IPS-NIHi7 (cell line): Measurements from ENCODE around the gene GLS2.
A peak's percentile ranks its signal among the peaks of the same experiment; 100 is the strongest.
"Not testable (repeated sequence)": the region's sequence is repeated elsewhere in the genome, so short reads cannot be mapped to it uniquely, and the experiment has no call there.

Source experiments
- DNase-seq: peaks from one replicate; pipeline ENCODE4 v3.0.0; 2012; ENCODE audit warnings: mixed read lengths; ENCODE audit errors: extremely low spot score

The GLS2 gene

GRCh38 chr12:56488041-56488955, at the start of gene GLS2:
TSS of gene GLS2 (minus strand) at chr12:56488161. CDS start at chr12:56488118, 43 bp downstream.
- peak; percentile 88 for DNase-seq

GRCh38 chr12:56537546-56537945, 49.6 kb upstream of the GLS2 start:
- DNase-seq = no peak

DNA sequence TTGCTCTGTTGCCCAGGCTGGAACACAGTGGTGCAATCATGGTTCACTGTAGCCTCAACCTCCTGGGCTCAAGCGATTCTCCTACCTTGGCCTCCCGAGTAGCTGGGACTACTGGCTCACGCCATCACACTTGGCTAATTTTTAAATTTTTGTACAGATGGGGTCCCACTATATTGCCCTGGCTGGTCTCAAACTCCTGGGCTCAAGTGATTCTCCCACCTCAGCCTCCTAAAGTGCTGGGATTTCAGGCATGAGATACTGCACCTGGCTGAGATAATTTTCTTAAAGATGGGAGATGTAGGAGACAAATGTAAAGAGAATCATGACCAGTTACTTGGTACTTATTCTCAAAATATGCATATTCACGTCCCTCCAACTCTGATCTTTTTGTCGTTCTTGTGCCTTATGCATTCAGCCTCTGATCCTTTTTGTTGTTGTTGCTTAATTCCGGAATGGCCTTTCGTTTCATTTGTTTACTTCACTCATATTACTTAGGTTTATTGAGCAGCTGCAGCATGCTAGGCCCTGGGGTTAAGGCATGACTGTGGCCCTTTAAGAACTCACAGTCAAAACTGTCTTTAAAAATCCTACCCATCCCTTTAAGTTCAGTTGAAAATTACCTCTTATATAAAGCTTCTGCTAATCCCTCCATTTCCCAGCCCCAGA, 42.6 kb upstream of the GLS2 start:
- DNase-seq = no peak

GRCh38 chr12:56529656-56530055, 41.7 kb upstream of the GLS2 start:
- no peak for DNase-seq

- no peak for DNase-seq
Measured at GRCh38 chr12:56528846-56529245, 40.9 kb upstream of the GLS2 start.

DNA sequence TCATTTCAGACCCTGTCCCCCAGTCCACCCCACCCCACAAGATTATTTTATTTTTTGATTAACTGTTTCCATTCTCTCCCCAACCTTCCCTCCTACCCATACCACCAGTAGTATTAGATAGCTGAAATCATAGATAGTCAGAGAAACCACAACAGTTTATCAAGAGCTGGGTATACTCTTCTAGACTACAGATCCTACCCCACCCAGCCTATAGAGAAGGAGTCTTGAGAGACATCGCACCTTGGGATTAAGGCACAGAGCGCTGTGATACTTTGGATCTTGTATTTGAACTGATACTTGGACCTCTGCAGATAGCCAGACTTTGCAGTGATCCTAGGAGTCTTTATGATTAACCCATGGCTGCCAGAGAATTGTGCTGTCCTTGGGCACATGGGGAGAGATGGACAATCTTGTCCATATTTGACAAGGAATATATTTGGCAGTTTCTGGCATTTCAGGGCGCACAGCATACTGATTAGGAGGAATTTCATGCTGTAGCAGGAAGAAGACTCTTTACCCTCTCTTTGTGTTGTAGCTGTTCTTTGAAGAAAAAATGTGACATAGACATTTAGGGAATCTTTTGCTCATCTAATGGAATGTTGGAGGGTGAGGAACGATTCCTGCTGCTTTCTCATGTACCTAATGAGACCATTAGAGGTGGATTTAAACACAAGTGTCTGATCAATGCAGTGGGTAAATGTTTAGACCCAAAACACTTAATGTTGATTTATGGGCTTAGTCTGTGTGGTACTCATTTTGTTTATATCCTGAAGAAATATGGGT, 34.6 kb upstream of the GLS2 start:
- peak; percentile 14 for DNase-seq

DNA sequence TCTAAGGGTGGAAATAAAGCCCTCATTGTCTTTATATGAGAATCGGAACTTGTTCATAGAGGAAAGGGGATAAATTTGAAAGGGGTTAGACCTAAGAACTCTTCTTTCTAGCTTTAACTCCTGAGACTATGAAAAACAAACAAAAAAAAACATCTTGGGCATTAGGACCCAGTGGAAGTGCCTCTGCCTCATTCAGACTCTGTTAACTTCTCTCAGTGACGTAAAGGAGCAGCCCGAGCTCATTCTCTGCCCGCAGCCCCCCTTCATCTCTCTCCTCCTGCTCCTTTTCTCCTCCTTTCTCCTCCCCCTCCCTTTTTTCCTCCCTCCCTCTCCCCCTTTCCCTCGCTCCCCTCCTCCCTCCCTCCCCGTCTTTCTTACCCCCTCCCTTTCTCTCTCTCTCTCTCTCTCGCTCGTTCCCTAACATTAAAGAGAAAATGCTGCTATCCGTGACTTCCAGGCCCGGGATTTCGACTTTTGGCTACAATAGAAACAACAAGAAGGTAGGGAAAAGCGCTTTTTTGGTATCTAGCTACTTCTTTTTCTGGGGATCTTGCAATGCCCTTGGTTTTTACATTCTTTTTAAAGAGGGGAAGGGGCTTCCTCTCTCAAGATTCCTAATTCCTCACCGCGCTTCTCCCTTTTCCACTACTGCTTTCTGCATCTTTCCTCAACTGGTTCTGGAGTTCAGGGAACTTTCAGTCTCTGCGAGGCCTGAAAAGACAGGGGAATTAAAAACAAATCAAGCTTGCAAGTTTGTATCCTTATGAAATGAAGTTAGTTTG, 33.8 kb upstream of the GLS2 start, which contains the start of gene RBMS2:
RBMS2 (plus strand) TSS at position 231 of the 782 bp plus-strand sequence; CDS start at position 435, 204 bp downstream.
- peak; percentile 83 for DNase-seq

DNA sequence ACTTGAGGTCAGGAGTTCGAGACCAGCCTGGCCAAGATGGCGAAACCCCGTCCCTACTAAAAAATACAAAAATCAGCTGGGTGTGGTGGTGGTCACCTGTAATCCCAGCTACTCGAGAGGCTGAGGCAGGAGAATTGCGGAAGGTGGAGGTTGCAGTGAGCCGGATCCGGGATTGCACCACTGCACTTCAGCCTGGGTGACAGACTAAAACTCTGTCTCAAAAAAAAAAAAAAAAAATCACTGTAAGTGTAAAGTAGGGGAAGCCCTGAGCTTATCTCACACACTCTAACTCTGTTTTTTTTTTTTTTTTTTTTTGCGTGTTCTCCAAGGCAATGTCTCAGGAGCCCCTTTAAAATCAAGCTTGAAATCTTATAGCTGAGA, 33.2 kb upstream of the GLS2 start:
- DNase-seq = no peak

DNA sequence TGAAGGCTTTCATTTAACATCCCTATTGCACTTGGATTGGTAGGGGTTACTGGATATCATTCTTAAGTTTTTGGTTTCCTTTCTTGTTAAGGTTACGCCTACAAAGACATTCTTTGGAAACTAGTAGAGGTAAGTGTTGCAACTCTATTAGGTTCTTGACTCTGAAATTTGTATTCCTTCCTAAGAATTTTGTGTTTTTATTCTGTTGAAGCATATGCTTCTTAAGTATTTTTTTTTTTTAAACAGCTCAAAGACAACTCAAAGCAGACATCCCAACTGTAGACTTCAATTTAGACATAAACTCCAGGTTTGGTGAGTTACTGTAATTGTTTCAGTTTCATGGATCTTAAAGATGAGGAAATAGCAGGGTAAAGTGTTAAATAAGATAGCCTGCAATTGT, 32.5 kb upstream of the GLS2 start:
- DNase-seq = no peak

DNA sequence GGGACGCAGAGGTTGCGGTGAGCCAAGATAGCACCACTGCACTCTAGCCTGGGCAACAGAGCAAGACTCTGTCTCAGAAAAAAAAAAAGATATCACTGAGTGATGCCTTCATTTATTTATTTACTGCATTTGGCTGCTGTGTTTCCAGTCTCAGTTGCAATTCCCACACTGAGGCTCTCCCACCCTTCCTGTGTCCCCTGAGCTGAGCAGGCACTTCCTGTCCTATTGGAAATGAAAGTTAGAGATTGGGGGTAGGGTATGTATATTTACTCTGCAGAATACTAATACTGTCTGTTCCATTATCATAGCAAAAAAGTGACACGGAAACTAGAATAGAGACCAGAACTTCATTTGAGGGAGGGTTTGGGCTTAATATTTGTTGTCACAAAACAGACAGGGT, 32.1 kb upstream of the GLS2 start:
- DNase-seq = no peak

- no peak for DNase-seq
Measured at GRCh38 chr12:56518570-56518969, 30.6 kb upstream of the GLS2 start.

DNA sequence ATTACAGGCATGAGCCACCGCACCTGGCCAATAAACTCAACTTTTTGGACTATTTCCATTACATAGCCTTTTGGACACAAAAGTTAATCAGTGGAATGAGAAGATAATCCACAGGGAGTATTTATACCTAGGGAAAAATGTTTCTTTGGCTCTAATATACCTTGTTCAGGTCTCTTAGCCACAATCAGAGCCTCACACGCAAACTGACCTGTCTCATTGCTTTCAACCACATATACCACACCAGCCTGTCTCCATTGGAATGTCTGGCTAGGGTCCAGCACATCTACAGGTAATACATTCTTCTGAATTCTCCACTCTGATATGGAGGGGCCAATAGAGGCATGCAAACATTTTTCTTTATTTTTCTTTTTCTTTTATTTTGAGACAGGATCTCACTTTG, 29.9 kb upstream of the GLS2 start:
- DNase-seq = no peak

DNA sequence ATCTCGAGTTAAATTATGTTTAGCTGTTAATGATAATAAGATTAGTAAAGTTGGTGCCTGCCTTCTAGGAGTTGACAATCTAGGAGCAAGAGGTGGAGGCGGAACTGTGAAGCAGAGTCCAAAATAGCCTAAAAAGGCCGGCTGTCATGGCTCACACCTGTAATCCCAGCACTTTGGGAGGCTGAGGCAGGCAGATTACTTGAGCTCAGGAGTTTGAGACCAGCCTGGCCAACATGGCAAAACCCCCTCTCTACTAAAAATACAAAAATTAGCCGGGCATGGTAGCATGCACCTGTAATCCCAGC, 26.0 kb upstream of the GLS2 start:
- not testable (repeated sequence) for DNase-seq

GRCh38 chr12:56510786-56511185, 22.8 kb upstream of the GLS2 start:
- no peak for DNase-seq

- DNase-seq = not testable (repeated sequence)
Measured at GRCh38 chr12:56499879-56500278, 11.9 kb upstream of the GLS2 start.

DNA sequence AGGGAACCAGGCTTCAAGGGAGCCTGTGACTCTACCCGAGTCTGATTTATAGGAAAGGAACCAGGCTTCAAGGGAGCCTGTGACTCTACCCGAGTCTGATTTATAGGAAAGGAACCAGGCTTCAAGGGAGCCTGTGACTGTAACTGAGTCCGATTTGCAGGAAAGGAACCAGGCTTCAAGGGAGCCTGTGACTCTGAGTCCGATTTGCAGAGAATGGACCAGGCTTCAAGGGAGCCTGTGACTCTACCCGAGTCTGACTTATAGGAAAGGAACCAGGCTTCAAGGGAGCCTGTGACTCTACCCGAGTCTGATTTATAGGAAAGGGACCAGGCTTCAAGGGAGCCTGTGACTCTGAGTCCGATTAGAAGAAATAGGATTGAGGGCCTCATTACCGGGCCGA, 11.5 kb upstream of the GLS2 start:
- DNase-seq = not testable (repeated sequence)

GRCh38 chr12:56498126-56498902, 10.4 kb upstream of the GLS2 start:
- not testable (repeated sequence) for DNase-seq

GRCh38 chr12:56496704-56497103, 8.7 kb upstream of the GLS2 start:
- not testable (repeated sequence) for DNase-seq

DNA sequence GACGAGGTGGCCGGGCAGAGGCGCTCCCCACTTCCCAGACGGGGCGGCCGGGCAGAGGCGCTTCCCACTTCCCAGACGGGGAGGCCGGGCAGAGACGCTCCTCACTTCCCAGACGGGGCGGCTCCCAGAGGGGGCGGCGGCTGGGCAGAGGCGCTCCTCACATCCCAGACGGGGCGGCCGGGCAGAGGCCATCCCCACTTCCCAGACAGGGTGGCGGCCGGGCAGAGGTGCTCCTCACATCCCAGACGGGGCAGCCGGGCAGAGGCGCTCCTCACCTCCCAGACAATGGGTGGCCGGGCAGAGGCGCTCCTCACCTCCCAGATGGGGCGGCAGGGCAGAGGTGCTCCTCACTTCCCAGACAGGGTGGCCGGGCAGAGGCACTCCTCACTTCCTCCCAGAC, 6.5 kb upstream of the GLS2 start:
- DNase-seq = not testable (repeated sequence)

- not testable (repeated sequence) for DNase-seq
Measured at GRCh38 chr12:56494106-56494415, 6.1 kb upstream of the GLS2 start.
